HepG2 (cell line): ENCODE data around the gene CAPS. TPM values are rescaled to one million over a fixed set of nuclear protein-coding genes. Genes with fewer than 3 reads are reported as not detected.

ENCODE experiments used
- ATAC-seq: fragments of 200-7000 bp; cut with Tn5 transposase; 3 replicates; pipeline ENCODE4 v1.9.1; 2020; ENCODE audit warnings: mild to moderate bottlenecking, moderate library complexity
- BruUV-seq: library from RNA; stranded (reverse); fragments of 400-500 nt; replicated peaks from 2 replicates; lab custom pipeline; 2021; lab: Mats Ljungman, UMichigan
- CTCF ChIA-PET: fragments of 300-600 bp; formaldehyde crosslinking; extraction: SDS; loops from one replicate; lab custom pipeline; 2021; ENCODE audit warnings: low total read pairs, inconsistent platforms, low intra/inter-chr PET ratio; lab: Yijun Ruan, JAX
- POLR2A ChIA-PET: fragments of 350-600 bp; sonication (Branson Sonifier 250); formaldehyde crosslinking; loops from one replicate; lab custom pipeline; 2020; ENCODE audit warnings: antibody characterized with exemption, inconsistent platforms; lab: Yijun Ruan, JAX
- DNase-seq: peaks from one replicate; pipeline ENCODE4 v3.0.0-alpha.2; 2015; ENCODE audit warnings: low spot score
- FAIRE-seq: peaks from 3 replicates; lab custom pipeline; 2011; peaks lifted over from hg19 to GRCh38; lab: Jason Lieb, UNC
- H2AFZ ChIP-seq: one replicate; pipeline ENCODE4 v1.6.1; 2011; ENCODE audit warnings: low read length, inconsistent platforms
- H3K27ac ChIP-seq: fragments of 300-600 bp; 3 replicates; pipeline ENCODE4 v1.8.0; 2011; ENCODE audit warnings: mixed run types, mild to moderate bottlenecking, mixed read lengths, low read length, inconsistent platforms; ENCODE audit not compliant: insufficient read depth; ENCODE audit errors: extremely low read length
- H3K27me3 ChIP-seq, 2 experiments: fragments of 200-600 bp in 1 of 2; 2 replicates in 1 of 2; 3 replicates in 1 of 2; pipeline versions ENCODE4 v1.6.0 to v1.8.0; 2011; ENCODE audit warnings: low read length in 2 of 2, mild to moderate bottlenecking in 2 of 2, moderate library complexity in 2 of 2, inconsistent platforms in 1 of 2; ENCODE audit not compliant: insufficient read depth in 2 of 2, control insufficient read depth in 1 of 2
- H3K36me3 ChIP-seq, 2 experiments: fragments of 200-600 bp in 1 of 2; replicated peaks in 1 of 2; 2 replicates in 1 of 2; 3 replicates in 1 of 2; pipeline versions ENCODE4 v1.5.1 to v1.8.0; 2011; ENCODE audit warnings: low read length in 2 of 2, inconsistent platforms in 1 of 2; ENCODE audit not compliant: insufficient read depth in 2 of 2, control insufficient read depth in 1 of 2
- H3K4me1 ChIP-seq: 2 replicates; pipeline ENCODE4 v1.5.1; 2012; ENCODE audit warnings: low read length, inconsistent platforms; ENCODE audit not compliant: insufficient read depth
- H3K4me2 ChIP-seq: 2 replicates; pipeline ENCODE4 v1.6.0; 2011; ENCODE audit warnings: low read depth, low read length, inconsistent platforms
- H3K4me3 ChIP-seq, 3 experiments: fragments of 200-600 bp in 1 of 3; sonication (generic), shearing (Covaris generic) in 1 of 3; replicated peaks in 1 of 3; 2 replicates each; pipeline ENCODE4 v1.5.1; 2011 to 2016; ENCODE audit warnings: low read length in 3 of 3, inconsistent platforms in 2 of 3, low read depth in 2 of 3, mild to moderate bottlenecking in 2 of 3, control low read depth in 1 of 3, mixed read lengths in 1 of 3; ENCODE audit not compliant: insufficient read depth in 1 of 3
- H3K79me2 ChIP-seq: one replicate; pipeline ENCODE4 v1.6.1; 2011; ENCODE audit warnings: low read length, inconsistent platforms; ENCODE audit not compliant: insufficient read depth
- H3K9ac ChIP-seq: 2 replicates; pipeline ENCODE4 v1.6.0; 2011; ENCODE audit warnings: mild to moderate bottlenecking, low read depth, low read length, inconsistent platforms; ENCODE audit not compliant: insufficient read depth
- H3K9me3 ChIP-seq: 2 replicates; pipeline ENCODE4 v1.5.1; 2012; ENCODE audit warnings: mild to moderate bottlenecking, low read length
- H4K20me1 ChIP-seq: 2 replicates; pipeline ENCODE4 v1.6.0; 2011; ENCODE audit warnings: inconsistent platforms, mild to moderate bottlenecking, low read length, moderate library complexity; ENCODE audit not compliant: insufficient read depth
- CREM ChIP-seq, 2 experiments: sonication (generic) in 1 of 2; formaldehyde crosslinking in 1 of 2; IDR thresholded peaks; 2 replicates each; pipeline versions ENCODE4 v1.4.0 to v1.6.1; 2016 to 2020; ENCODE audit warnings: antibody characterized with exemption in 1 of 2, mild to moderate bottlenecking in 1 of 2, missing genetic modification reagents in 1 of 2
- NFIB ChIP-seq: sonication (generic); formaldehyde crosslinking; IDR thresholded peaks from 2 replicates; pipeline ENCODE4 v1.9.0; 2021; ENCODE audit warnings: missing genetic modification reagents, mild to moderate bottlenecking, borderline replicate concordance
- PLSCR1 ChIP-seq: sonication (generic); formaldehyde crosslinking; IDR thresholded peaks from 2 replicates; pipeline ENCODE4 v1.5.0; 2020; ENCODE audit warnings: missing genetic modification reagents, mild to moderate bottlenecking, borderline replicate concordance
- RAD21 ChIP-seq: fragments of 450-650 bp; formaldehyde crosslinking; IDR thresholded peaks from 2 replicates; pipeline ENCODE4 v1.5.0; 2020; ENCODE audit warnings: mild to moderate bottlenecking
- SALL2 ChIP-seq: sonication (generic); formaldehyde crosslinking; IDR thresholded peaks from 2 replicates; pipeline ENCODE4 v1.8.1; 2023; ENCODE audit warnings: mild to moderate bottlenecking, missing genetic modification reagents, inconsistent platforms
- STAT6 ChIP-seq: sonication (generic); formaldehyde crosslinking; IDR thresholded peaks from 2 replicates; pipeline ENCODE4 v1.4.0; 2020; ENCODE audit warnings: missing genetic modification reagents, mild to moderate bottlenecking, borderline replicate concordance
- ZNF44 ChIP-seq: sonication (generic); formaldehyde crosslinking; IDR thresholded peaks from 2 replicates; pipeline ENCODE4 v1.5.1; 2020; ENCODE audit warnings: mild to moderate bottlenecking, missing genetic modification reagents
- ZNF460 ChIP-seq: sonication (generic); formaldehyde crosslinking; IDR thresholded peaks from 2 replicates; pipeline ENCODE4 v1.5.1; 2020; ENCODE audit warnings: missing genetic modification reagents, mild to moderate bottlenecking, borderline replicate concordance
- ZNF557 ChIP-seq: sonication (generic); formaldehyde crosslinking; IDR thresholded peaks from 2 replicates; pipeline ENCODE4 v1.4.0; 2020; ENCODE audit warnings: missing genetic modification reagents
- ZNF674 ChIP-seq: sonication (generic); formaldehyde crosslinking; IDR thresholded peaks from 2 replicates; pipeline ENCODE4 v1.5.0; 2020; ENCODE audit warnings: low read depth, mild to moderate bottlenecking, missing genetic modification reagents
- ZNF775 ChIP-seq: sonication (generic); formaldehyde crosslinking; IDR thresholded peaks from 2 replicates; pipeline ENCODE4 v1.4.0; 2020; ENCODE audit warnings: missing genetic modification reagents, mild to moderate bottlenecking, moderate library complexity, borderline replicate concordance
- WGBS: methylation state at CpG from one replicate; pipeline ENCODE4 v1.1.6; 2017; ENCODE audit warnings: low lambda C conversion rate; 5-methylcytosine and 5-hydroxymethylcytosine counted together
- in situ Hi-C: cut with HindIII; loops from 2 replicates; pipeline ENCODE4 v1.10.0; 2017; ENCODE audit warnings: low pct_unique_long_range_greater_than_20kb; ENCODE audit not compliant: extremely low pct_ligation_motif_present
- intact Hi-C: fragments of 100-400 bp; cut with micrococcal nuclease; formaldehyde crosslinking; loops from one replicate; pipeline ENCODE4 v1.10.0; 2022; ENCODE audit not compliant: unreplicated experiment
- polyA plus RNA-seq, 8 experiments: library from polyadenylated mRNA; depleted of rRNA in 3 of 8; stranded (reverse) in 7 of 8; unstranded in 1 of 8; fragments of >200 nt; fragmentation: Illumina TruSeq in 4 of 8; extraction: Trizol in 4 of 8; gene quantifications; 2 replicates each; pipeline versions ENCODE4 v1.2.1 to v1.2.3, GENCODE V29; 2011 to 2016; ENCODE audit warnings: low read depth in 4 of 8, missing spikeins in 1 of 8, mixed read lengths in 1 of 8; ENCODE audit not compliant: insufficient read depth in 1 of 8
- total RNA-seq, 5 experiments: library from RNA; depleted of rRNA; stranded (reverse); fragments of >200 nt; fragmentation: Illumina TruSeq; extraction: Trizol; gene quantifications; 2 replicates each; pipeline ENCODE4 v1.2.3, GENCODE V29; 2016; ENCODE audit warnings: low read depth in 1 of 5
- TF ChIP-seq, protein P1 (sequence below): sonication (generic); formaldehyde crosslinking; IDR thresholded peaks from 2 replicates; pipeline ENCODE4 v1.4.0; 2020; ENCODE audit warnings: missing genetic modification reagents, low read depth, mild to moderate bottlenecking, borderline replicate concordance
- TF ChIP-seq, protein P2 (sequence below): IDR thresholded peaks from 2 replicates; pipeline ENCODE4 v1.6.1; 2018; ENCODE audit warnings: missing genetic modification reagents

CAPS gene
- total and polyA plus RNA-seq, 2 of the 13 experiments (the other 11 are each of a cell fraction or from before 2014, with no cell fraction given), result 3.1 TPM

- TF ChIP-seq, protein P1, sequence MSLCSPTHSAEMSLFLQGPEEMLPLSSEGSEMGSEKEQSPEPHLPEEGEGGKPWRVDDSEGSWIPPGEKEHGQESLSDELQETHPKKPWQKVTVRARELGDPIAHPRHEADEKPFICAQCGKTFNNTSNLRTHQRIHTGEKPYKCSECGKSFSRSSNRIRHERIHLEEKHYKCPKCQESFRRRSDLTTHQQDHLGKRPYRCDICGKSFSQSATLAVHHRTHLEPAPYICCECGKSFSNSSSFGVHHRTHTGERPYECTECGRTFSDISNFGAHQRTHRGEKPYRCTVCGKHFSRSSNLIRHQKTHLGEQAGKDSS, result 0 out of 2 replicates have a peak, but pooled peaks have one; percentile 28
- TF ChIP-seq ZNF44, result peak; percentile 36; the same call in 1 of the 2 replicates
- 0 out of 2 replicates have a peak, but pooled peaks have one; percentile 27 for TF ChIP-seq PLSCR1 (CRISPR knock-in tag)
- TF ChIP-seq, all 625 proteins: peak for 21
Measured at GRCh38 chr19:5903056-5903623, 10.9 kb upstream of the CAPS start (continued).

GRCh38 chr19:5903624-5904351 lies 10.3 kb upstream of the CAPS start, which contains the start of gene NDUFA11:
Gene NDUFA11, minus strand, starts transcription at chr19:5903790. Its CDS starts 82 bp downstream, at chr19:5903708.
- Histone ChIP-seq H3K9ac (peak within 1 kb of the TSS; percentile 100), H3K9me3 (no peaks in the 10 kb centered on the region), H3K27me3 (peaks cover 0 to 4% of the 10 kb centered on the region in 2 experiments; a peak in 1 of 5 replicates), H3K4me2 (peak within 1 kb of the TSS; percentile 81), H2AFZ (no peak within 1 kb of the TSS), H3K4me3 (peak within 1 kb of the TSS; percentile 78 to 100 (median 99)), H3K36me3 (peaks cover 0 to 10% of the 10 kb centered on the region in 2 experiments; a peak in 2 of 5 replicates), H4K20me1 (peaks cover 12% of the 10 kb centered on the region; the same call in 1 of the 2 replicates), H3K27ac (peak within 1 kb of the TSS; percentile 98), H3K4me1 (peaks cover 58% of the 10 kb centered on the region), H3K79me2 (peaks cover 42% of the 10 kb centered on the region)
- CTCF ChIA-PET, result interaction anchor here (1.3 kb wide), 1 partner anchor 100 kb away, joined by 3 read pairs; no protein-coding TSS in a partner anchor
- peak; percentile 88 for DNase-seq
- POLR2A ChIA-PET, result interaction anchor here (0.6 to 3.9 kb wide), 39 partner anchors 9 to 627 kb away, joined by 3 to 79 read pairs (median 5); partner anchors contain the start of genes ALKBH7, CAPS, CATSPERD and DUS3L
- no TSS peak for BruUV-seq
- peak; percentile 70 for ATAC-seq
- FAIRE-seq, result no peak
- intact Hi-C loops (loop anchor here (2.0 kb wide), 1 partner anchor 59 kb away; no protein-coding TSS in a partner anchor), in situ Hi-C loops (no loop called here)
- WGBS, result 0% methylated on average over 20 of the region's 57 CpGs
- TF ChIP-seq RAD21 (CRISPR knock-in tag) (no peak), SALL2 (CRISPR knock-in tag) (no peak; the same call in 1 of the 2 replicates), CREM (IDR thresholded peaks at IDR 0.05) (peak; percentile 50; the same call in 1 of the 2 replicates), CREM (CRISPR knock-in tag; IDR thresholded peaks at IDR 0.05) (no peak), ZNF775 (CRISPR knock-in tag) (no peak), NFIB (CRISPR knock-in tag) (no peak), ZNF557 (CRISPR knock-in tag) (no peak), ZNF460 (peak; percentile 67; the same call in 1 of the 2 replicates), STAT6 (CRISPR knock-in tag) (peak; percentile 91; the same call in 1 of the 2 replicates), ZNF674 (CRISPR knock-in tag) (no peak)
- TF ChIP-seq, protein P2, sequence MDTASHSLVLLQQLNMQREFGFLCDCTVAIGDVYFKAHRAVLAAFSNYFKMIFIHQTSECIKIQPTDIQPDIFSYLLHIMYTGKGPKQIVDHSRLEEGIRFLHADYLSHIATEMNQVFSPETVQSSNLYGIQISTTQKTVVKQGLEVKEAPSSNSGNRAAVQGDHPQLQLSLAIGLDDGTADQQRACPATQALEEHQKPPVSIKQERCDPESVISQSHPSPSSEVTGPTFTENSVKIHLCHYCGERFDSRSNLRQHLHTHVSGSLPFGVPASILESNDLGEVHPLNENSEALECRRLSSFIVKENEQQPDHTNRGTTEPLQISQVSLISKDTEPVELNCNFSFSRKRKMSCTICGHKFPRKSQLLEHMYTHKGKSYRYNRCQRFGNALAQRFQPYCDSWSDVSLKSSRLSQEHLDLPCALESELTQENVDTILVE (CRISPR knock-in tag), result peak; percentile 78; the same call in 1 of the 2 replicates
